IPS DF 4.7 (cell line): Measurements from ENCODE around the gene DLX3.

Experiments
- DNase-seq: peaks from one replicate; pipeline ENCODE4 v3.0.0-alpha.2; 2013; ENCODE audit warnings: low spot score; ENCODE audit errors: extremely low read depth

Gene DLX3

GRCh38 chr17:49973271-49973615 is 21.8 kb downstream of the DLX3 start:
- no peak for DNase-seq

- DNase-seq: no peak
These were observed 22.3 kb downstream of the DLX3 start for GRCh38 chr17:49972486-49973270.

DNA sequence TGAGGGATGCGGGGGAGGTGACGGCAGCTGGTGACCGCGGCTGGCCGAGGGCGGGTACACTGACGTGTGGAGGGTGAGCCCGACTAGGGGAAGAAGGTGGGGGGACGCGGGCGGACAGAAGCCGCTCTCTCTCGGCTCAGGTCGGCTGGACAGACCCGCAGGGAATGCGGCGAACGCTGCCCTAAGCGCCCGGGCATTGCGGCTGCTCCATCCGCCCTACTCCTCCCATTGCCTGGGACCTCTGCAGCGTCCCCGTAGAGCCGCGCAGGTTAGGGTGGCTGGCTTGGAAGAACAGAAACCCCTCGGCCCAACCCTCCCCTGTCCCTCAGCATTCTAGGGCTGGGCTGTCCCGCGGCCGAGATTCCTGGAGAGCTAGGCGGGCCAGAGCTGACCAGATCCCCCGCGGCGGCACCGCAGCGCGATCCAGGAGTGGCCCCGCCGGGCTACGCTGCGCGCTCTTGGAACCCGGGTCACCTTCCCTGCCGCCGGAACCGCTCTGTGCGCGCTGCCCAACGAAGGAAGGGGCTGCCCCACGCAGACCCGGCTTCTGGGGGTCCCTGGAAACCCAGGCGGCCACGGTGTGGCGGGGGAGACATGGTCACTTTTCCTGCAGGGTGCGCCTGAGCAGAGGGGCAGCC is 23.1 kb downstream of the DLX3 start:
- DNase-seq: no peak

GRCh38 chr17:49971199-49971847 is 23.7 kb downstream of the DLX3 start:
- DNase-seq: no peak

DNA sequence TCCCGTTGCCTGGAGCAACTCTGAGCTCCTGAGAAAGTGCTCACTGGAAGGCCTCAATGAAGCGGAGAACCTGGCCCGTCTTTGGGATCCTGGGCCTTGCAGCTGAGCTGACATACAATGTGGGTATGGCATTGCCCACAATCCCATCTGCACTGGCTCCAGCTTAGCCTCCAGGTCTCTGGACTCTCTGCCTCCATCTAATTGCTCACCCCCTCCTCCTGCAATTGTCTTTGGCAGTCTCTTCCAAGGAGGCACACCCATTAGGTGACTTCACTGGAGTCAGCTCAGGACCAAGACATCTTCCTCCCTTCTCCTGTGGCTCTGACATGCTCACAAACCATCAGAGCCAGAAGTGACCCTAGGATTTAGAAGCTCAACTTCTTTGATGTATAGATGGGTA is 24.5 kb downstream of the DLX3 start:
- DNase-seq: no peak

DNA sequence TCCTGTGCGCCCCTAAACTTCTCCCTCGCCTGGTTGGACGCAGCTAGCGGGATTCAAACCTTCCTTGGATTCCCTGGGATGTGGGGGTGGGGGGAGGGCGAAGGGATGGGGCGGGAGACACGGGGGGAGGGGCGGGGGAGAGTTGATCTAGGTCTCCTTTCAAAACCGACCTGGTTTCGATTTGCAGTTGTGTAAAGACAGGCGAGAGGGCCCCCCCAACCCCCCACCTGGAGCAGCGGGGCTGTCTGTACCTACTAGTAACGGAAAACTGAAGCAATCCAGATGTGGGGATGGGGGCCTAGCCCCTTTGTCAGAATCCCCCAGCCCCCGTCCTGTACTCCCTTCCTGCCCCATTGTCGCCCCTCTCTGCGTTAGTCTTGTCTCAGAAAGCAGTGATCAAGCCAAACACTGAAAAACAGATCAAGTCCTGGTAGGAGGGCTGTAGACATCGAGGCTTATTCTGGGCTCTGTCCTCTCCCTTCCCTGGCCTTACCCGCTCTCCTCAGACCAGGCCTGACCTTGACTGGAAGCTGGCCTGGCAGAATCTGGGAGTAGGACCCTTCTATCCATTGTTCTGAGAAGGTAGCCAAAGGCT is 25.1 kb downstream of the DLX3 start:
- DNase-seq: no peak

DNA sequence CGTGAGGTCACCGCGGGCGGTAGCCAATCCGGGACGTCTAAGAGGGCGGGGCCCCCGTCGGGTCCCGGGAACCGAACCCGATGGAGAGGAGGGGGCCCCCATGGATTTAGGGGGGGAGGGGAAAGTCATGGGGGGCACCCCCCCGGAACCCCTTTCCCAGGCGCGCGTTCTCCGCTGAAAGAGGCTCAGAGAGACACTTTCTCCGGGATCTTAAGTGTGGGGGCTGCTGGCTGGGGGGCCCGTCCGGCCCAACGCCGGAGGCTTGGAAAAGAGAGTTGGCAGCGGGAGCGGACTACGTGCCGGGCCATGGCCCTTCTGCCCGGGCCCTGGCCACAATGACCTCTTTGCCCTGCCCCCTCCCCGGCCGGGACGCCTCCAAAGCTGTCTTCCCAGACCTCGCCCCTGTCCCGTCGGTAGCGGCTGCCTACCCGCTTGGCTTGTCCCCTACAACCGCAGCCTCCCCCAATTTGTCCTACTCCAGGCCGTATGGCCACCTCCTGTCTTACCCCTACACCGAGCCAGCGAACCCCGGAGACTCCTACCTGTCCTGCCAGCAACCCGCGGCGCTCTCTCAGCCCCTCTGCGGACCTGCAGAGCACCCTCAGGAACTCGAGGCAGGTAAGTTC is 25.8 kb downstream of the DLX3 start, which contains the start of gene DLX4:
Gene DLX4, plus strand, starts transcription at position 57 of the 626 bp plus-strand sequence. Its CDS starts 279 bp downstream, at position 336.
- no peak for DNase-seq

DNA sequence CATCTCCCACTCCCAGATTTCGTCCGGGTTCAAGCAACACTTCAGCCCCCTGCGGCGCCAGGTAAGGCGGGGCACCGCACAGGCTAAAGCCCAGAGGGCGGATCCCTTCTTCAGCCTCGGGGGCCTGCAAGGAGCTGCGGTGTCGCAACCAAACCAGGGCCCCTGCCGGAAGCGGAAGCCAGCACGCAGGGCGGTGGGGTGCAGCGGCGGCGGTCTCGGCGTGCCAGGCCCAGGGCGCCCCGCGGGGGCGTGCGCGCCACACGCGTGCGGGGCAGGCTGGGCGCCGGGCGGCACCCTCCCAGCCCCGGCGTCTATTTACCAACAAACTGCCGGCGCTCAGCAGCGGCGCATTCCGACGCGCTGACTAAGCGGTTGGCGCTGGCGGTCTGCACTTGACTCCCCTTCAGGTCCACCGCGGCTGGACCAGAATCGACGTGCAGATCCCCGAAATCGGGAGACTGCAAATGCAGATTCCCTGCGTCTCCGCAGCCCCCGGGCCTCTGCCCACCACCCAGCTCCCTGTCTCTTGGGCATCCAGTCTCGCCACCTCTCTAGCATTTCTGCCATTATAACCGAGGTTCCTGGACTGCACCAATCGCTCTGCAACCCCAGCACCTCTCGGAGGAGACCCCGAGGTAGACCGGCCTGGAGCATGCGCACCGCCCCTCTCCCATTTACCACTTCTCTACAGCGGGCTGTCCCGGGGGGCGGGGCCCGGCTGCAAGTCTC is 26.5 kb downstream of the DLX3 start:
- DNase-seq: no peak

GRCh38 chr17:49967621-49968404 is 27.2 kb downstream of the DLX3 start:
- DNase-seq: no peak

DNA sequence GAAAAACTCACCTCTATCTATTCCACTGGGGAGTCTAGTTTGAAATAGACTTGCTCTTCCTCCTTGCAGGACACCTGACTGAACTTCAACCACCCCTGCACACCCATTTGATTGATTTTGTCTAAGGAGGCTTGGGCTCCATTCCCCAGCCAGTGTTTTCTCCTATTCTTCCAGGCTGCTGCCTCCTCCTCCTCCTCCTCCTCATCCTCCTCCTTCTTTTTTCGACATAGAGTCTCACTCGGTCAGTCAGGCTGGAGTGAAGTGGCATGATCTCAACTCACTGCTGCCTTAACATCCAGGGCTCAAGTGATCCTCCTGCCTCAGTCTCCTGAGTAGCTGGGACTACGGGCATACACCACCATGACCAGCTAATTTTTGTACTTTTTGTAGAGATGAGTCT is 27.8 kb downstream of the DLX3 start:
- no peak for DNase-seq

- DNase-seq: no peak
These were observed 28.3 kb downstream of the DLX3 start for GRCh38 chr17:49966767-49967166.

- DNase-seq: no peak
These were observed 29.5 kb downstream of the DLX3 start for GRCh38 chr17:49965524-49965909.

- no peak for DNase-seq
These were observed 30.1 kb downstream of the DLX3 start for GRCh38 chr17:49964769-49965523.

DNA sequence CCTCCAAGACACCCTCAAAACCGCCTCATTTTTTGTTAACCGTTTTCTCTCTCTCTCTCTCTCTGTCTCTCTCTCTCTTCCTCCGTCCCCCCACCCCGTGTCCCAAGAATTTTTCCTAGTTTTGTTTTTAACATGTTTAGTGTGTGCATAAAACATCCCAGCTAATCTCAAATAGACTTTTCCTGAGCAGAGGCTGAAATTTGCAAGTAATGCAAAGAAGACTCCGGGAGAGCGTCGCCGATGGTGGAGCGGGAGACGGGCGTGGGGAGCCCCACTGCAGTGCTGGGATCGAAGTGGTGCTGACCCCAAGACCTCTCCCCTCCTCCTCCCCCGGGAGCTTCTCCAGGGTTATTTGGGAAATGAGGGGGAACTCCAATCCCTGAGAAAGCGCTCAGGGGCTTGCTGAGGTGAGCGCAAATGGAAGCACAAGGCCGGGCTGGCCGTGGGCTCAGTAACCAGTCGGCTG is 30.7 kb downstream of the DLX3 start:
- no peak for DNase-seq

DNA sequence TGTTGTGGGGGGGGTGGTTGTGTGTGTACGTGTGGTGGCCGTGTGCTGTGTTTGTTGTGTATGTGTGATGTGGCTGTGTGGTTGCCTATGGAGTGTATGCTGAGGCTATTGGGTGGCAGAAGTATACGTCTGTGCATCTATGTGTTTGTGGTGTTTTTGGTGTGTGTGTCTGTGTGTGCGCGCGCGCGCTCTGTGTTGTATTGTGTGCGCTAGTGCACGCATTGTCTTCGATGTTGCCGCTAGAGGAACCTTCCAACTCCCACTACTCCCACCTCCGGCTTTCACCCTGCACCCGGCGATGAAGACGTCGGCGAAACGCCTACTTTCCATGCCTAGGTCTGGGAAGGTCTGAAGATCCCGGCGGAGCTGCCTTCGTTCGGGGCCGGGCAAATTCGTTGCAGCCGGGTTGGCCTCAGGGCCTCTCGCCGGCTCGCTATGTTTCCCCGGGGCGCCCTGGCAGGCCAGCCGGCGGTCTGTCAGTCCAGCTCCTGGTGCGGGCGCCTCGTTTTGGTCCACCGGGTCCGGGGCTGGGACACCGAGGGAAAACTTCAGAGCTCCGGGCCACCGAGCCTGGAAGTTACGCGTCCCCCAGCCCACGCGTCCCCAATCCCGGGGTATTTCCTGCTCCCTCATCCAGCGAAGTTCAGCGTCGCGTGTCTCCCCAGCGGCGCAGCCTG is 31.3 kb downstream of the DLX3 start:
- DNase-seq: no peak

DNA sequence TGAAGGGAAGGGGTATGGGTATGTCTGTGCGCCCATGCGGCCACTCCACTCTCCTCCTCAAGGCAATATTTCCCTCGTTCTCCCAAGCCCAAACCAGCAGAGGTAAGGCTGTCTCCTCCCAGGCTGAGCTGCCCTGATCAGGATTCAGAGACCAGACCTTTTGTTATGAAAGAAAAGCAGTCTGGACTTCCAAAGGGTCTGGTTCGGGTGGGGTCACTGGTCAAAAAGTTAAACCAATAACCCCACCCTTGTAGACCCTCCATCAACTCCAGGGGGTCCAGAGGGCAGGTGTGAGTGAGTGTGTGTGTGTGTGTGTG is 31.8 kb downstream of the DLX3 start:
- no peak for DNase-seq

DNA sequence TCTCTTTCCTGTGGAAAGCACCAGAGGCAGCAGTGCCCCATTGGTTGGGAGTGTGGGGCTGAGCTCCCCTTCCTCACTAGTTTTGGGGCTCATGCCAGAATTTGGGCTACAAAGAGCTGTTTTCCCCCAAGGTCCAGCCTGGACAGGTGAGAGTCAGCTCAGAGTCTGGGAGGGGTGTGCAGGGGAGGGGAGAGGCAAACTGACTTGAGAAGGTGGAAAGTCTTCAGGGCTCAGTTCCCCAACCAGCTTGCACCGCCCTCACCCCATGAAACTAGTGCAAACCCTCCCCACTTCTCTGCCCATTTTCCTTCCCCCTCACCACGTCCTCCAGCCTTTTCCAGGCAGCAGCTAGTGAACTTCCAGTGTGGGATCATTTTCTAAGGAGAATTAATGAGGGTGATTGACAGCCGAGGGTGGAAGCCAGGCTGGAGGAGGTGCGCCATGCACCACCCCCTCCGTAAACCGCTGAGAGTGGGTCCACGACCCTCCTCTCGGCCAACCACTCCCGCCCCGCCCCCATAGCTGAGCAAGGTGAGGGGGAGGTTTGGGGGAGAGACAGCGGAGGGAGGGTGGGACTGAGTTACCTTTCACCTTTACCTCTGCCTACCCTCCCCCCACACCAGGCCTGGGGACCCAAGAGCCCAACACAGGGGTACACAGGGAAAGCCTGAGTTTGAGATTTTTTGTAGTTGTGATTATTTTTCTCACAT is 32.3 kb downstream of the DLX3 start:
- no peak for DNase-seq

GRCh38 chr17:49959183-49959935 is 35.7 kb downstream of the DLX3 start:
- DNase-seq: no peak
